ENCODE results near the gene BOC. TPM values are rescaled to one million over a fixed set of nuclear protein-coding genes. Genes with fewer than 3 reads are reported as not detected.

BOC gene
- total RNA-seq, 2 donors from 2014 or later, result 51.6 to 86.8 TPM

DNA sequence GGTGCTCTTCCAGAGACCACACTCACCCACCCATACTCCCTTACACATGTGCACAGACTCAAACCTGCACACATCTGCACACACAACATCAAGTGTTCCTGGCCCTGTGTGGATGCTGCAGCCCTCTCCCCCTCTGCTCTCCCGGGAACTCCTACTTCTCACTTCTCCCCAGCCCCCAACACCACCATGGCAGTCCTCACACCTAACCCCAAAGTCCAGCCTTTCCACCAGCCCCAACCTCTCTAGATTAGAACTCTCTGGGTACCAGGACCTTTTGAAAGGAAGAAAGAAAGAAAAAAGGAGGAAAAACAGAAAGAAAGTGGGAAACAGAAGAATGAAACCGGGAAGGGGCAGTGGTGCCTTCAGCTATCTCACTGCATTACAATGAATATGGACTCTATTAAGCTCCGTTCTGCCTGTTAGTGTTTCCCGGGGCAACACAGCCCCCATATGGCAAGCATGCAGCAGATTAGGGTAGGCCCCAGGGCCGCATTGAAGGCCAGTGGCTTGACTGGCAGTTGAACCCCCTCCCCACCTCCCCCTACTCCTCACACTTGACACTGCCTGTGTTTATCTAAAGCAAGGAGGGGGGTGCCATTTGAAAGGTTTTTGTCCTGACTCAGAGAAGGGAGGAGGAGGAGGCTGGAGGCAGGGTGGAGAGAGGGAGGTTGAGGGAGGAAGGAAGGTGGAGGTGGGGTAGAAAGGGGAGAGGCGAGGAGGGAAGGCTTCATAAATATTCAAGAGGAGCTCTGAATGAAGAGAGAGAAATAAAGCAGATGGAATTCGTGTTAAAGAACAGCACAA, 30.1 kb downstream of the BOC start:
- intact Hi-C loops (cut with DNase I), result no loop called here
- DNase-seq (ENCODE audit: low spot score), result no peak

- intact Hi-C loops (cut with DNase I), result no loop called here
- no peak for DNase-seq (ENCODE audit: low spot score)
Observed at GRCh38 chr3:113242096-113242581, 30.8 kb downstream of the BOC start.

- intact Hi-C loops (cut with DNase I), result no loop called here
- no peak for DNase-seq (ENCODE audit: low spot score)
Observed at GRCh38 chr3:113243071-113243470, 31.7 kb downstream of the BOC start.

DNA sequence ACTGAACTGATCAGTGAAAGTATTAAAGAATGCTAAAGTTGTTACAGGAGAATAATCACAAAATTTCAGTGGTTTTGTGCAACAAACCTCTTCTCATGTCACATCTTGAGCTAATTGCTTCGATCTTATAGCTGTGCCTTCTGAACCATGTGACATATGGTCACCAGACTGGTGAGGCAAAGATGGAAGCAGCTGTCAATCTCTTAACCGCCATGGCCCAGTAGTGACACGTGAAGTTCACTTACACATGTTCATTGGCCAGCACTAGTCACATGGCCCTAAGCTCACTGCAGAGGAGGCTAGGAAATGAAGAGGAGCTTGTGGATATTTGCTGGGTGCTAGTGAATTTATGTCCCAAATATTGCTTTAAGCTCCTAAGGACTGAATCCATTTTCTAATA, 32.5 kb downstream of the BOC start:
- intact Hi-C loops (cut with DNase I), result no loop called here

GRCh38 chr3:113245761-113246161, 34.4 kb downstream of the BOC start:
- intact Hi-C loops (cut with DNase I), result no loop called here
- DNase-seq (ENCODE audit: low spot score), result no peak

More for the DNA sequence above, 32.5 kb downstream of the BOC start:
- DNase-seq (ENCODE audit: low spot score), result no peak

DNA sequence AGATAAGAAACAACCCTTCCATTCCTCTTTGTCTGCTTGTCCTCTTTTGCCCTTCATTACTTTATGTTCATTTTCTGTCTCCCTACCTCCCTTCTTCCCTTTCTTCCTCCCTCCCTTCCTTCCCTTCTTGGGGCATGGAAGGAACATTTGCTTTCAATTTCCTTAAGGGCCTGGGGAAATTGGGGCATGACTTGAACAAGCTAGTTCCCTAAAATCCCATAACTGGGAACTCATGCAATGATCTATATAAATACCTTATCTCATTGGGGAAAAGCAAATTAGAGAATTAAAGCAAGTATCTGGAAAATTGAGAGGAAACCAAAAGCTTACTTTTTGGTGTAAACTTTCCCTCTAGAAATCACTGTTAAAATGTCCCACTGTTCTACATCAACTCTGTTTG, 35.7 kb downstream of the BOC start:
- intact Hi-C loops (cut with DNase I), result no loop called here
- no peak for DNase-seq (ENCODE audit: low spot score)

GRCh38 chr3:113247675-113248458, 36.5 kb downstream of the BOC start:
- intact Hi-C loops (cut with DNase I), result no loop called here
- no peak for DNase-seq (ENCODE audit: low spot score)

DNA sequence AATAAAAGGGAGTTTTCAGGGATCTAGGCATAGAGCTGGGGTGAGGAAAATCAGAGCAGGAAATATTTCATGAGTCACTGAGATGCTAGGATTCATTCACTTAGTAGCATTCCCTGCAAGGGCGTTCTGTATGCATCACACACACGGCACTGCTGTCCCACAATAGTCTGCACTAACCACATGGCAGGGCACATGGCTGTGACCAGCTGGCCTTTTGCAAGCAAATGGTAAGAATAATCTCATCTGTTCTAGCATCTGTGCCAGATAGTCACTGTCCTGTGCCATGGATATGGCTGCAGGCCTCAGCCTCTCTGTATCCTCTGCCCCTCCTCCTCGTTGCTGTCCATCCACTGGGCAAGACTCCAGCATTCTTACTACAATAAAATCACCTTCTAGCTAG, 37.8 kb downstream of the BOC start:
- intact Hi-C loops (cut with DNase I), result no loop called here
- DNase-seq (ENCODE audit: low spot score), result peak; percentile 86

- DNase-seq (ENCODE audit: low spot score), result no peak
- intact Hi-C loops (cut with DNase I), result no loop called here
Observed at GRCh38 chr3:113249601-113250000, 38.2 kb downstream of the BOC start.

DNA sequence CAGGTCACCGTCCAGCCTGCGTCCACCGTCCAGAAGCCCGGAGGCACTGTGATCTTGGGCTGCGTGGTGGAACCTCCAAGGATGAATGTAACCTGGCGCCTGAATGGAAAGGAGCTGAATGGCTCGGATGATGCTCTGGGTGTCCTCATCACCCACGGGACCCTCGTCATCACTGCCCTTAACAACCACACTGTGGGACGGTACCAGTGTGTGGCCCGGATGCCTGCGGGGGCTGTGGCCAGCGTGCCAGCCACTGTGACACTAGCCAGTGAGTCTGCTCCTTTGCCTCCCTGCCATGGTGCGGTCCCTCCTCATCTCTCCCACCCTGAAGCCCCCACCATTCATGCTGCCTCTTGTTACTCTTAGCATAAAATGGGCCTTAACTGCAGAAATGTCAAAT, 39.2 kb downstream of the BOC start:
- no peak for DNase-seq (ENCODE audit: low spot score)
- intact Hi-C loops (cut with DNase I), result loop anchor here in 1 of 2 donors (5.0 kb wide), 1 partner anchor 38 kb away; the partner anchor contains the start of gene BOC

DNA sequence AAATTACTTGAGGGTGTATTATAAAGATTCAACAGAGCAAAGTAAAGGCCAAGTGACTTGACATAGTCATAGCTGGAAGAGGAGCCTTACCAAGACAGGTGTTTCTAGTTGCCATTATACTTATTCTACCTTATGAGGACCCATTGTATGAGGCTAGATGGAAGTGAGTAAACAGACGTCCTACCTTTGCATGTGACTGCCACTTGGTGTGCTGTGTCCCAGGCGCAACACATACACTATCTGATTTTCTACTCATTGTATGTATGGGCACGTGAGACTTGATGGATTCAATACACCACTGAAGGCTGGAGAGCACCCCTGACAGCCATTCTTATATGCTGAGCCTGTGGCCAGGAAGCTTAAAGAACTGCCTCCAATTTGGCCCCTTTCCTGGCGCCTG, 40.5 kb downstream of the BOC start:
- intact Hi-C loops (cut with DNase I), result loop anchor here in 1 of 2 donors (5.0 kb wide), 1 partner anchor 40 kb away; the partner anchor contains the start of gene BOC
- DNase-seq (ENCODE audit: low spot score), result no peak

DNA sequence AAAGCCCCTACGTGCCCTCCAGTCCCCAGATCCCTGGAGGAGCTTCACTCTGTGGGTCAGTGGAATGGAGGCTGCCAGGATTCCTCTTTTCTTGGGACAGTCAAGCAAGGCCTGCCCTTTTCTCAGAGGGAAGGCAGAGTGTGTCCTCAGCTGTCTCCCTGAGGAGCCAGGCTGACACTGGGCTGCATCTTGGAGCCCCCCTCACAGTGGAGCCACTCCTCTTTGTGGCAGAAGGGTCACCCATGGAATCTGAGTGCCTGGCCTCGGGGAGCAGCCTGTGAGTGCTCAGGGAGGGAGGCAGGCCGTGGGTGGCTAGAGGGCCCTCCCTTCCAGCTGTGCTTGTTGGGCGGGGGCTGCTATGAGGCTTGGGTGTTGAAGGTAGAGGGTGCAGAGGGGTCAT, 41.2 kb downstream of the BOC start:
- no peak for DNase-seq (ENCODE audit: low spot score)
- intact Hi-C loops (cut with DNase I), result loop anchor here in 1 of 2 donors (5.0 kb wide), 1 partner anchor 40 kb away; the partner anchor contains the start of gene BOC

- intact Hi-C loops (cut with DNase I), result loop anchor here in 1 of 2 donors (5.0 kb wide), 1 partner anchor 41 kb away; the partner anchor contains the start of gene BOC
- no peak for DNase-seq (ENCODE audit: low spot score)
Observed at GRCh38 chr3:113253702-113254101, 42.3 kb downstream of the BOC start.

DNA sequence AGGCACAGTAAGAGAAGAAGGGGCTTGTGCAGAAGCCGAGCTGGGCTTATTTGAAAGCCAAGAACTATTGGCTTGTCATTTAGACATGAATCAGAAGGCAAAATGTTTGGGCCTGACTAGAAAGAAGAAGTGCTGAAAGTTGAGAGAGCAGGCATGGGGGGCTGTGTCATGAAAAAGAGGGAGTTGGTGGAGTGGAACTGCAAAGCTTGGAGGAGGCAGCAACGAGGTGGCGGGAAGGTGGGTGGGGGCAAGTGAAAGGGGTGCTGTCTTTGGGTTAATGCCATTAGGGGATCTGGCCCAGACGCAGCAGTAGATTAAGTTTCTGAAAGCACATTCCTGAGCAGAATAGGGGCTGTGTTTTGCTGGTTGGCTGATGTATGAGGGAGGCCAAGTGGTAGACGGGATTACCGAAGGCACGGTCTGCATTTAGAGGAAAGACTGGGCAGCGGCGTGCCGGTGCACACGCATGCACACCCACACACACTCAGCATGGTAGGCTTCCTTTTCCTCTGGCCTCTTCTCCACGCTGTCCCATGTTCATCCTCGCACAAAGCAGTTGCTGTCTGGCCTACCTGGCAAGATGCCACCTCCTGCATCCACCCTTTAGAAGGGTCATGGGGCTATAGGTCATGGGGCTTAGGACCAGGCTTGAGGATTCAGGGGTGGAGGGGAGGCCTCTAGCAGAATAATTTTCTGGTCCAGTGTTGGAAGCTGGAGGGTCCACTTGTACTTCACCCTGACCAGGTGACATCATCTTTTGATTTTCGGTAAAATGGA, 43.0 kb downstream of the BOC start:
- intact Hi-C loops (cut with DNase I), result loop anchor here in 1 of 2 donors (5.0 kb wide), 1 partner anchor 42 kb away; the partner anchor contains the start of gene BOC
- no peak for DNase-seq (ENCODE audit: low spot score)

- intact Hi-C loops (cut with DNase I), result no loop called here
- DNase-seq (ENCODE audit: low spot score), result no peak
Observed at GRCh38 chr3:113255100-113255853, 43.9 kb downstream of the BOC start.

DNA sequence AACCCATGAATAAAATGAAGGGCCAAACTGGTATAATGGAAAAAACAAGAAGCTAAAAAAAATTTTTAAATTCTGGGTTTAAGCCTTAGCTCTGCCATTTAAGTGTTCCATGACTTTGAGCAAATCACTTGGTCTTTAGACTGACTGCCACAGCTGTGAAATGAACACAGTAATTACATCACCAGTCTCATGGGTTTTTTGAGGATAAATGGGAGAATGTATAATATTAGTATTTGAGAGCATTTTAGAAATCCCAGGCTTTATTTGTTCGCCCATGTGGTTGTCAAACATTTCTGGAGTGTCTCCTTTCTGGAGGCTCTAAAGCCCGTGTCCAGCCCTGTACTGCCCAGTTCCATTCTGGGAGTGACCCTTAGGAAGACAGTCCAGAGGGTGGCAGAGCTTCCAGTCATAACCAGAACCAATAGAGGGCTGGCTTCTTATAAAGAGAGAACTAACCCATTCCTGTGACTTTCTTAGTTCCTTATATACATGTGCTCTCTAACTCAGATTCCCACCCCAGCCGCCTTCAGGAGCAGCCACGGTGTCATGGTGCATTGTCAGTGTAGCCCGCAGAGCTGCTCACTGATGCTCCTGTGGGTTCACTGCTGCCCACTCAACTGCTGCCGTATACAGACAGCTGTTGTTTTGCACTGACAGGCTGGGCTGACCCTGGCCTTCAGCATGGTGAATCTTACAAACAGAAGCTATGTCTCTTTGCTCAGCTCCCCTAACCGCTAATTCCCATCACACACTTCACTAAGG, 44.7 kb downstream of the BOC start:
- intact Hi-C loops (cut with DNase I), result no loop called here
- DNase-seq (ENCODE audit: low spot score), result no peak

DNA sequence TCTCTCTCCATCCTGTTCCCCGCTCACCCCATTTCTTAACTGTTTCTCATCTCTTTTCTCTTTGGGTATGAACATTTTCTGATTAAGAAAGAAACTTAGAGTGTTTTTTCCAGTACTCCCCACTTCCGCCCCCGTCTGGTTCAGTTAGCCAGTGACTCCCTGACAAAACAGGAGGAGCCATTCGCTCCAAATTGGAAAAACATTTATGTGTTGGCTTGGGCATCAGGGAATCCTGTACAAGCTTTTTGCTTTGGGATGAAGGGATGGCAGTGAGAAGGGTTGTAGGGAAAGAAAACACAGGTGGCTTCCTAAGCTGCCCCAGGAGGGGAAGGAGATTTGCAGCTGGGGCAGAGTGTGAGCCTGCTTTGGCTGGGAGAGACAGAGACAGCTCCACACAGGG, 47.0 kb downstream of the BOC start:
- DNase-seq (ENCODE audit: low spot score), result no peak
- intact Hi-C loops (cut with DNase I), result no loop called here

GRCh38 chr3:113259196-113259595, 47.8 kb downstream of the BOC start:
- intact Hi-C loops (cut with DNase I), result no loop called here
- no peak for DNase-seq (ENCODE audit: low spot score)

Data from posterior vena cava (tissue), 2 donors.